Measurements from ENCODE around the gene FAM13A. TPM values are rescaled to one million over a fixed set of nuclear protein-coding genes. Genes with fewer than 3 reads are reported as not detected.

The FAM13A gene
- total and polyA plus RNA-seq, 9 of the 15 experiments (the other 6 are each of a cell fraction or from before 2014, with no cell fraction given), result 11.3 to 23.3 (median 14.7) TPM

DNA sequence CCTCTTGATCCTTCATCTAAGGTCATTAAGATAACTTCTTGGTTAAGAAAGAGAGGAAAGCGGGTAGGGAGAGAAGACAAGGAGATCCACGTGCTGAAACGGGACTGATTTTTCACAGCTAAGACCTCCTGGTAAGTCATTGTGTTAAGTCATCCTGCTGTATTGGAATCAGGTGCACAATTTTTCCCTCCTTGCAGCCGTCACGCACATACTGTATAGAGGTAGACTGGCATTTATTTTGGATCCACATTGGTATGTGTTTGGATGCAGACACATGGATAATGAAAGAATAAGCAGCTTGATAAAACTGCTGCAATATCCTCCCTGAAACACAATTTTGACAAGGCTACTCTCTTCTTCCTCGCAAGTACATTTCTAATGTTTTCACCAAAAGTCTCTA is 299.2 kb downstream of the FAM13A start:
- Histone ChIP-seq H3K27ac (ENCODE audit: extremely low read depth, low read depth, low read length) (peak overlapping the region; percentile 16; the same call in 1 of the 3 replicates), H3K9me1 (ENCODE audit: control insufficient read depth, insufficient read depth, low read length) (no peaks in the 10 kb centered on the region), H3K27me3 (ENCODE audit: control insufficient read depth in 2 of 2, insufficient read depth in 2 of 2, low read length in 2 of 2) (no peaks in the 10 kb centered on the region), H3K4me3 (no peak overlapping the region), H3K9me3 (replicated peaks; ENCODE audit: control insufficient read depth, insufficient read depth, low read depth, low read length) (no peaks in the 10 kb centered on the region), H3K4me1 (replicated peaks in 1 of 2; ENCODE audit: control insufficient read depth in 2 of 2, insufficient read depth in 2 of 2, low read length in 2 of 2) (peaks cover 7 to 22% of the 10 kb centered on the region in 2 experiments; a peak in 4 of 5 replicates), H3K36me3 (ENCODE audit: control insufficient read depth, insufficient read depth, low read length) (peaks cover 8% of the 10 kb centered on the region), H4K20me1 (replicated peaks; ENCODE audit: control insufficient read depth, insufficient read depth, low read length) (peaks cover 5% of the 10 kb centered on the region; the same call in 1 of the 2 replicates), H3K79me2 (ENCODE audit: control insufficient read depth, insufficient read depth, low read length) (no peaks in the 10 kb centered on the region), H3K4me2 (ENCODE audit: insufficient read depth, low read length) (peak overlapping the region; percentile 34; the same call in 1 of the 2 replicates), H3K9ac (ENCODE audit: insufficient read depth in 1 of 2, low read depth in 2 of 2, low read length in 2 of 2) (no peak overlapping the region), H2AFZ (ENCODE audit: low read depth, low read length) (peak overlapping the region; percentile 53; the same call in 1 of the 2 replicates)
- ChIA-PET CTCF (ENCODE audit: low intra/inter-chr PET ratio) (no interaction called here), POLR2A (interaction anchor here (0.6 kb wide), 1 partner anchor 206 kb away, joined by 3 read pairs; no protein-coding TSS in a partner anchor)
- FAIRE-seq, result no peak
- 58% methylated on average over 6 of the region's 6 CpGs for WGBS (ENCODE audit: insufficient coverage, low coverage, missing lambda C conversion rate)
- in situ Hi-C loops (cut with MboI), result no loop called here
- peak in 1 of 4 experiments; percentile 10 for DNase-seq (ENCODE audit: extremely low read depth in 1 of 4, low spot score in 3 of 4)
- intact Hi-C loops (cut with micrococcal nuclease), result no loop called here
- BruUV-seq (replicated peaks), result no TSS peak
- TF ChIP-seq HDAC1 (IDR thresholded peaks at IDR 0.05), result no peak
- TF ChIP-seq RBFOX2 (IDR thresholded peaks at IDR 0.05; ENCODE audit: low read depth, low read length), result no peak
- no peak for TF ChIP-seq PTTG1 (tag; IDR thresholded peaks at IDR 0.05; ENCODE audit: low read depth)
- TF ChIP-seq RBM17 (IDR thresholded peaks at IDR 0.05; ENCODE audit: borderline replicate concordance, low read depth, low read length), result no peak
- TF ChIP-seq E2F6 (IDR thresholded peaks at IDR 0.05; ENCODE audit: borderline replicate concordance in 1 of 2, extremely low read depth in 1 of 2, insufficient read depth in 1 of 2, insufficient read length in 1 of 2, low read depth in 1 of 2, low read length in 1 of 2, poor library complexity in 1 of 2, severe bottlenecking in 1 of 2), result peak in 1 of 2 experiments; percentile 12
- TF ChIP-seq, protein P1, sequence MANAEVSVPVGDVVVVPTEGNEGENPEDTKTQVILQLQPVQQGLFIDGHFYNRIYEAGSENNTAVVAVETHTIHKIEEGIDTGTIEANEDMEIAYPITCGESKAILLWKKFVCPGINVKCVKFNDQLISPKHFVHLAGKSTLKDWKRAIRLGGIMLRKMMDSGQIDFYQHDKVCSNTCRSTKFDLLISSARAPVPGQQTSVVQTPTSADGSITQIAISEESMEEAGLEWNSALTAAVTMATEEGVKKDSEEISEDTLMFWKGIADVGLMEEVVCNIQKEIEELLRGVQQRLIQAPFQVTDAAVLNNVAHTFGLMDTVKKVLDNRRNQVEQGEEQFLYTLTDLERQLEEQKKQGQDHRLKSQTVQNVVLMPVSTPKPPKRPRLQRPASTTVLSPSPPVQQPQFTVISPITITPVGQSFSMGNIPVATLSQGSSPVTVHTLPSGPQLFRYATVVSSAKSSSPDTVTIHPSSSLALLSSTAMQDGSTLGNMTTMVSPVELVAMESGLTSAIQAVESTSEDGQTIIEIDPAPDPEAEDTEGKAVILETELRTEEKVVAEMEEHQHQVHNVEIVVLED (CRISPR knock-in tag; IDR thresholded peaks at IDR 0.05), result no peak
- TF ChIP-seq MAFG (tag; conservative IDR thresholded peaks at IDR 0.05), result no peak
- peak; percentile 25; the same call in 2 of the 3 replicates for ATAC-seq

Measured in K562 (cell line).